CD4-positive, alpha-beta T cell treated with Interleukin-6 for 4 hours (primary cell): ENCODE data around the gene TULP4.
A peak's percentile ranks its signal among the peaks of the same experiment; 100 is the strongest.
"Not testable (repeated sequence)": the region's sequence is repeated elsewhere in the genome, so short reads cannot be mapped to it uniquely, and the experiment has no call there.

Experiments
- DNase-seq: peaks from one replicate; pipeline ENCODE4 v3.0.0-alpha.2; 2020; ENCODE audit warnings: mixed read lengths

The TULP4 gene

DNA sequence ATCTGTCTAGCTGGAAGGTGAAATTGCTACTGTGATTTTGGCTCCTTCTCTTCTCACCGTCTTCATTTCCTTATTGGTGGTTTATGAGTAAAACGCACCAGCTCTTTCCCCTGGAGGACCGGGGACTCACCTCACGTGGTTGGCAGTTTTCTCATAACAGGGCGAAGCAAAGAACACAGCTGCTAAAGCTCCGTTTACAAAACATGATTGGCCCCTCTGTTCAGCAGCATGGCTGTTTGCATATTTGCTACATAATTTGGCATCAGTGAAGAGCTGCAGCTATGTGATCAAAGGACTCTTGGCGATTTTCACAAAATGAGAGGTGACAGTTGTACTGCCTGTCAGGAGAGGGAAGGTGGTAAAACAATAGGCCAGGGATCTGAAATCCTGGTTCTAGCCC, 227.1 kb downstream of the TULP4 start:
- DNase-seq: no peak

DNA sequence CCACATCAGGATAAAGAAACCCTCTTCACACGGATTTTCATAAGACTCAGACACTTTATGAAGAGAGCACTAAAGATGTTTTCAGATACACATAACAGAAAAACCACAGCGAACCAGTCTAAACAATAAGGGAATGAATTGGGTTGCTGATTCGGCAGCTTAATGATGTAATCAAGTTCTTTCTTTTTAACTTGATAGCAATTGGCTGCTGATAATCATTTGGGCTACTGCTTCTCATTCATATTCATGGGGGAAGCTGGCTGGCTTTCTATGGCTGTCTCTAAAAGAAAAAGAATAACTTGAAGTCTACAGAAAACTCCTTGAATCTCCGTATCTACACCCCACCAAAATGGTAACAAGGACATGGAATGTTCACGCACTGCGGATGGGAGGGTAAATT, 227.6 kb downstream of the TULP4 start:
- no peak for DNase-seq

DNA sequence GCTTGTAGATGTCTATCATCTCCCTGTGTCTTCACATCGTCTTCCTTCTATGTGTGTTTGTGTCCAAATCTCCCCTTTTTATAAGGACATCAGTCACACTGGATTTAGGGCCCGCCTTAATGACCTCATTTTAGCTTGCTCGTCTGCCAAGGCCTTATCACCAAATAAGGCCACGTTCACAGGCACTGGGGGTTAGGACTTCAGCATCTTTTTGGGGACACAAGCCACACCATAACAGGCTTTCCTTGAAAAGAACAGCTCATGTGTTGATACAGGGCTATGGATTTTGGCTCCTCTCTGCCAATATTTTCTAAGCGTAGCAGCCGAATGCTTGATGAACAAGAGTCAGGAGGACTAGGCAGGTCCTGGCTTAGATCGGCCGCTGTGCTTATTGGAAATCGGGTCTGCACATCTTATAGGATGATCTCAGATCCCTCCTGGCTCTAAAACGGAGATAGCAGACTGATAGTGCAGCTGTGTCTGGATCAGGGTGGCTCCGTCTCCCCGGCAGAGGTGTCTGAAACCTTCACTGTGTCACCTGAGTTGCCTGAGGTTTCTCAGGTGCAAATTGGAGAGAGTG, 231.4 kb downstream of the TULP4 start:
- DNase-seq: no peak

DNA sequence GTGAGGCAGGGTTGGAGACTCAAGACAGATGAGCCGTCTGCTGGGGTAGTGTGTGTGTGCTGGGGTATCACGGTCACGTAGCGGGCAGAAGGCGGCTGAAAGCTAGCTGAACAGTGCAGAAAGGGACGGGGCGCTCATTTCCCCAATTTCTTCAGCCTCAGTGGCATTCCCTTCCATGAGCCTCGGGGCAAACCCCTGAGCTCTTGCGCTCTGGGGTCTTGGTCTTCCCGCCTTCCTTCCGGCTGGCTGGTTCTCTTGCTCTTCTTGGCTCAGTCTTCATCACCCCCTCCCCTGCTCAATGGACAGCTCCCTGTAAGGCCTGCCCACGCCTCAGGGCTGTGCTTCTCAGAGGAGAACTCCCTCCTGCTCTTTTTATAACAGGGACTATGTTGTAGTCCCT, 232.2 kb downstream of the TULP4 start:
- DNase-seq: no peak

DNA sequence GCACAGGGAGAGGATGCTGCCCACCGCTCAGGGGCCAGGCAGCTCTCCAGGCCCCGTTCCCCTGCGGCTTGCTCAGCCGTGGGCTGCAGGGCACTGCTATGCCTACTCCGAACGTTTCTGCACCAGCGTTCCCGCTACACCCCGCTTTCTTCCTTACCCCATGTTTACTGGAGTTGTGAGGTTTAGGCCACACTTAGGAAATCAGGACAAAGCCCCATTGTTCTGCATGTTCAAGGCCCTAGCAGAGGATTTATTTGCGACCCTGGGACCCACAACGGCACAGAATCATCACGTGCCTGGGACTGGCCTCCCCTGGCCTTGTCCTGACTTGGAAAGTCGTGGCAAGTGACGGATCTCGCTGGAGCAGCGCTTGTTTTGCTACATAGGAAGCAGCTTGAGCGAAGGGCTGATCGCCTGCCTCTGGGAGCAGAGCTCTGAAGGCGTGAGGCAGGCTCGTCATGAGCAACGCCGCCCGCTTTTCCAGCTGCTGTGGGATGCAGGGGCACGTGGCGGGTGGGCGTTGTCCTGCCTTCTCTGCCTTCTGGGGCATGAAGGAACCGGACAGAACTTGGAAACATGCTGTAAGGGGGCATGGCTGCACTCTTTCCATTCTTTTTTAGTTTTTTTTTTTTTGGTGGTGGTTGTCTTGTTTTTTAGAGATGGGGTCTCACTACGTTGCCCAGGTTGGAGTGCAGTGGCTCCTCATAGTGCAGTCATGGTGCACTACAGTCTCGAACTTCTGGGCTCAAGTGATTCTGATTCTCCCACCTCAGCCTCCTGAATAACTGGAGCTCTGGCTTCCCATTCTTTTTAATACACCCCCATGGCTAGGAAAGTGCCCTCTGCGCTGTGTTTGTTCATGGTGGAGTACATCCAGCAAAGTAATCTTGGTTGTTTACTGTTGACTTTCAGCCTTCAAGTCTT, 233.0 kb downstream of the TULP4 start:
- DNase-seq: no peak

DNA sequence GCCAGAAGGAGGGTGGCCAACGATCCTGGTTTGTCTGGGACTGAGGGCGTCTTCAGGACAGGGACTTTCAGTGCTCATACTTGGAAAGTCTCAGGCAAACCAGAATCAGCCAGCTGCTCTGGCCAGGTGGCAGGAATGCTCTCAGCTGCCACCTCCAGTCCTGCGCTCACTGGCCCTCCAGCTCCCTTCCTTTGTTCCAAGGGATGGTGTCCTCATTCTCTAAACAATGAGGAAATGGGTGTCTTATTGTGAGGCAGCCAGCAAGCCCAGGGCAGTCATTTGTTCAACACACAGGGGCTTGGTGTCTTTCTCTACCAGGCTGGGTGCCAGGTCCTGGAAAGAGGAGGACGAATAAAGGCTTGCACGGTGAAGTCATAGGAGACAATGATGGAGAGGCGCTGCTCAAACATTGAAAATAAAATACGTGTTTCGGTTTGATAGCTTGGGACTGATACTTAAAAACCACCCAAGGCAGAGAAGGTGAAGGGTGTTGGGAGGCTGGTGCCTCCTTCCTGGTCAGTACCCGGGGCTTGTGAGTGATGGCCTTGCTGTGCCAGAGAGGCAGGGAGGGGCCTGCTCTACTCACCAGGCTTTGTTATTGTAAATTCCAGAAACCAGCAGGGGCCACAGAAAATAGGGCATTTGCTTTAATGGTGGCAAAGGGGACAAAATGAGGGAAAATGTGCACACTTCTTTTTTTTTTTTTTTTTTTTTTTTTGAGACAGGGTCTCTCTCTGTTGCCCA, 236.3 kb downstream of the TULP4 start:
- no peak for DNase-seq

DNA sequence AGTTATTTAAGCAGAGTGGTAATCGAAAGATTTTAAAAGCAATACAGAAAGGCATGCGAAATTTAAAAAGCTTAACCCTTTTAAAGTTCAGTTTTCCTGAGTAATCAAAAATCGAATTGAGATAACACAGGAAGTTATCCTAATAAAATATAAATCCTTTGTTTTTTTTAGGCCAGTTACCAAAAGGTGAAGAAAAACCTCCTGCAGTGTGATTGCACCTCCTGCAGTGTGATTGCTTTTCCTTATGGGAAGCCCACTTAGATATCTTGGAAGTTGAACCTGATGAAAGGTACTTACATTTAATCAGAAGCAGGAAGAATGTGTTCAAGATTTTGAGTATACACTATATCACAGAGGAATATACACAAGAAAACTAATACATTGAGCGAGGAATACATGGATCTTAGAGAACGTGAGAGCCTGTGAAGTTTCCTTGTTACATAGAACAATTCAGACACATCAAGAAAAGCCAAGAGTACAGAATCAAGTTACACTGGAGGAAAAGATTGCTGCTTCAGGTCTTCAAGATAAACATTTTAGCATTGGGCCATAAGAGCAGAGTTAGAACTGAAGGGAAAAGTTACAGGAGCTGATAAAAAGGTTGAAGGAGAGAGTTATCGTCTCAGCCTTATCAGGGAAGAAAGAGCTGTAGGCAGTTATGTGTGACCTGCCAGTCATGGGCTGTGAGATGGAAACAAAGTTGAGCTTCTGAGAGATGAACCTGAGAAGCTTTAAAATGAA, 240.0 kb downstream of the TULP4 start:
- DNase-seq: no peak

DNA sequence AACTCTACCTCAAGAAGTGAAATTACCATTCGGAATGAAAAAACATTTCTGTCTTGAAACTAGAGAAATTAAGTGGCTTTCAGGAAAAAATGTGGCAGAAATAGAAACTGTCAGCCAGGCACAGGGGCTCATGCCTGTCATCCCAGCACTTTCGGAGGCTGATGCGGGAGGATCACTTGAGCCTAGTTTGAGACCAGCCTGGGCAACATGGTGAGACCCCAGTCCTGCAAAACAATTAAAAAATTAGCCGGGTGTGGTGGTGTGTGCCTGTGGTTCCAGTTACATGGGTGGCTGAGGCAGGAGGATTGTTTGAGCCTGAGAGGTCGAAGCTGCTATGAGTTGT, 240.5 kb downstream of the TULP4 start:
- DNase-seq: no peak

DNA sequence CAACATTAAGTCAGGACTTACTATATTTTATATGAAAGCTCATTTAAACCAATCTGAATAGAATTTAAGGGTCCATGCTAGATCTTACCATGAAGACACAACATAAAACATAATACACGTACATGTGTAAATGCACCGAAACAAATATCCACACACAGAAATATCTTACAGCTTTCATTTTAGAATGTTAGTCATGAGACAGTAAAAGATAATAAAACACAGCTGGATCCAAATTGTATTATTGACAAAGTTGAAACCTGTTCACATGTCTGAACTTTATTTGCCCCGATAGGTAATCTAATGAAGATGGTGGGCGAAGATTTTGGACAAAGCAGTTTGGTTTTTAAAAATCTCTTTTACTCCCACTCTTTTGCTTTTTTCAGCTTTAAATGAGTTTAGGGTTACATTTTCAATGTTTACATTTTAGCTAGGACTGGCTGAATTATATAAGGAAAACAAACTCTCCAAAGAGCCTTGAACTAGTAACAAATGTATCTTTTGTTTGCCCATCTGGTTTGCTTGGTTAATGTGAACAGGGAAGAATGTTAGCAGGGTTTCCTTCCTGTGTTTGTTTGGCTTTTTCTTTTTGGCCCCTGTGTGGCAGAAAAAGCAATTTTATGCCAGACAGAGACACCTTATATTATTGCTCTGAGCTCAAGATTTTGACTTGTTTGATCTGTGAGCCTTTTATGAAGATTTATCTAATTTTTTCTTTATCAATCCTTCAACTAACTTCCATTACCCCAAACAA, 242.5 kb downstream of the TULP4 start:
- DNase-seq: no peak

DNA sequence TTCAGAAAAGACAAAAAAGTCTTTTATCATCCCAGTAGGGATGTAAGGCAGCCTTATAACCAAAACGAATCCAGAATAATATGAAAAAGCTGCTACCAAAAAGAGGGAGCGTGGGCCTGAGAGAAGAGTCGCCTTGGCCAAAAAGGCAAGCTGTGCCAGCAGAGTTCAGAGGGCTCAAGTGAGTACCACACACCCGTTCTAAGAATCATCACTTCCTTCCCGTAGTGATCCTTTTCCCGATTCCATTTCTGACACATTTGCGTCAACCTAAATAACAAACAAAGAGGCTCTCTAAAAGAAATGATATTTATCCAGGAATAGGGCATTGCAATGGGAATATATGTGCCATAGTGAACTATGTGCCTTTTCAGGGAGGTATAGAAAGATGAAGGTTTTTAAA, 243.8 kb downstream of the TULP4 start:
- no peak for DNase-seq

DNA sequence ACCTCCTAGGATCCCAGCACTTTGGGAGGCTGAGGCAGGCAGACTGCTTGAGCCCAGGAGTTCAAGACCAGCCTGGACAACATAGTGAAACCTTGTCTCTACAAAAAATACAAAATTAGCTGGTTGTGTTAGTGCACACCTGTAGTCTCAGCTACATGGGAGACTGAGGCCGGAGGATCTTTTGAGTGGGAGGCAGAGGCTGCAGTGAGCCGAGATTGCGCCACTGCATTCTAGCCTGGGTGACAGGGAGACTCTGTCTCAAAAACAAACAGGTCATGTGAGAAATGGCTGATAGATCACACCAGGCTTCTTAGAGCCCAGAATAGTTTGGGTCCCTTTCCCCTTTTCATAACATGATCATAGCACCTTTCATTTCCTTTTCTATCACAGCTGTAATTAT, 244.8 kb downstream of the TULP4 start:
- DNase-seq: not testable (repeated sequence)

DNA sequence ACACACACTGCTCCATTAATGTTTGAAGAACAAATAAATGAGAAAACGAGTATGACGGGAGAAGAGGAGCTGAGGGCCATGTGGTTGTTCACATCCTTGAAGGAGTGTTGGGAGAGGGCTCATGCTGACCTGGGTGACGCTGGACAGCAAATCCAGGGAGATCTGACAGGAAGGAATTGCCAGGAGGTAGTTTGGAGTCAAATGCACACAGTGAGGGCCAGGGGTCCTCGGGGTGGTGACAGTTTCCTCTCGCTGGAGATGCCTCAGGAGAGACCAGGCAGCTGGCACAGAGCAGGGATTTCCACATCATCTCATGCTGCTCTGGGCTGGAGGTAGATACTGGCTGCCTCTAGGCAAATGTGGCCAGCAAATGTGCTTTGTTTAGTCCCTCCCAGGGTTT, 245.7 kb downstream of the TULP4 start:
- no peak for DNase-seq

DNA sequence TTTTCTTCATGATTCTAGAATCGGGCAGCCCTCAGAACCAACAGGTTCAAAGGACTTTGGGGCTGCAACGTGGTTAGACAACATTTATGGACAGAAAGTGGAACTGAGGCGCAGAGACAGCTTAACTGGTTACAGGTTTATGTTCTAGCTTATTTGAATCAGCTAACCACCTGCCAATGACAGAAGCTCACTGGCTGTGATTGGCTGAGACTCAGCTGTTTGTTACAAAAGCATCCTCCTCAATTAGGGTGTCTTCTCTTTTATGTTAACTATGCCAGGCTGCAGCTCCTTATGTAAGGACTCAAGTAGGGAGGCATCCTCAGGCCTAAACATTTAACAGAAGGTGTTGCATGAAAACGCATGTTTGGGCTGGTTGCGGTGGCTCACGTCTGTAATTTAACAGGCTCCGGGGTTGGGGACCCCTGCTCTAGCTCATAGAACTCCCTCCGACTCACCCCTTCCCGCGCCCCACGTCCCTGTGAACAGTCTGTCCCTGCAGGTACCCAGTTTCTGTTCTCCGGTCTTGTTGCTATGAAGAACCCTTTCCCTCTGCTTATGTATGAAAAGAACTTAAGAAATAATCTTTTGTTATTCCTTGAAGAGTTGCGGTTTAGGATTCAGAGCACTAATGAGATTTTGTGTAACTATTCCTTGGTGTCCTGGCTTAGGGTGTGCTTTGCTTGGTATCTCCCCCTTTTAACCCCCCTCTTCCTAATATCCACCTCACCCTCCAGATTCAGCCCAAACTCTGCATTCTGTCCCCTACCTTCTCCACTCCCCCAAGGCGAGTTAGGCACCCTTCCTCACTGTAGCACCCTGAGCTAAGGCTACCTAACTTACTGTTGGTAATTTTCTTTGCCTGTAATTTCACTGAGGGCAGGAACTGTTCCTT, 246.4 kb downstream of the TULP4 start:
- DNase-seq: no peak

DNA sequence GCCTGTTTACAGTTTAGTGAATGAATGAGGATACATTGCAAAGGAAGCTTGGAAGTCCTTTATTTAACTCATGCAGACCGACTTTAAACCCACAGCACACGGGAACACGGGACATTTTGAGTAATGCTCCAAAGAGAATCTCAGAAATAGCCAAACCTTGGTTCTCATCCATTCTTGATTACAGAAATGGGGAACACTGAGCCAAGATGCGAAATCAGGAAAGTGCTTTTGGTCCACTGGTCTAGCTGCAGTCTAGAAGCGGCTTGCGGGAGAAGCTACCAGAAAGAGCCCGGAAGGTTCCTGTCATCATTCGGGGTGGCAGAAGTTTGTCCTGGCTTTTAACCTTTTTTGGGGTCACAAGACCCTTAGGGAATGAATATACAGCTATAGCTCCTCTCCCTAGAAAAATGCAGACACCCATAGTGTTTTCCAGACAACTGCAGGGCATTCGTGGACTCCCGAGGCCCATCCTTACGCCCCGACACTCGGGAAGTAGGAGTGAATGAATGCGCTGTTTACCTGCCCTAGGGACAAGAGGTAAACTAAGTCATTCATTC, 247.2 kb downstream of the TULP4 start:
- DNase-seq: no peak

DNA sequence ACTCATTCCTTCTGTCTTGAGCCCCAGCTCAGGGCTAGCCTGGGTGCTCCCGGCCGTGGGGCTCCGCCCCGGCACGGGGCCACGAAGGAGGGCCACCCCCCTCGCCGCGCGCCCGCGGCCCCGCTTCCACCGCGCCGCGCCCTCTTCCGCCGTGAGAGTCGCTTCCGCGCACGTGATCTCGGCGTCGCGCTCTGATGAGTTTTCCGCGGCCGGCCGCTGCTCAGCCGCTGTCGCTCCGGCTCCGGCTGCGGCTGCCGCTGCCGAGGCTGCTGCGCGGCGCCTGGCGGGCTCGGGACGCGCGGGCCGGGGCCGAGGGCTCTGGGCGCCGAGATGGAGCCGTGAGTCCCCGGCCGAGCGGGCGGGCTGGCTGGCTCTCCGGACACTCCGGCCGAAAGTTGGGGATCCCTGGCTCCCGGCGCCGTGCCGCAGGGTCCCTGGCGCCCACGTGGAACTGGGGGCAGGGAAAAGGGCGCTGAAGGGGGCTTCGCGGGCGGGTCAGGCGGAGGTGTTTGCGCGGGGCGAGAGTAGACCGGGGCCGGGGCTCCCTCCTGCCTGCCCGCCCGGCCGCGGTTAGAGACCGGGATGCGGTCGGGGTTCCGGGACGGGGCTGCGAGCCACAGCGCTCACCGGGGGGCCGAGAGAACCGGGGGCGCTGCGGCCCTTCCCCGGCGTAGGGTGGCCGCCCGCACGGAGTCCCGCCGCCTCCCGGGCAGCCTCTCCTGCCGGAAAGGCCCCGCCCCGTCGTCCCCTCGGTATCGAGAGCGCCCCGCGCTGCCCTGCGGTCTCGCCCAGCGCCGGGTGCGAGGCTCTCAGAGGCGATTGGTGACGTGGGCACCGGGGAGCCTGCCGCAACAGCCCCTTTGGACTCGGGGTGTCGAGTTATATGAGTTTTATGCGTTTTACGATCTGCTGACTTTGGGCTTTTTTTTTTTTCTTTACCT, 247.9 kb downstream of the TULP4 start, which contains the start of gene TMEM181:
TMEM181 (plus strand) TSS at position 197 of the 941 bp plus-strand sequence; CDS start at position 331, 134 bp downstream.
- peak; percentile 90 for DNase-seq

DNA sequence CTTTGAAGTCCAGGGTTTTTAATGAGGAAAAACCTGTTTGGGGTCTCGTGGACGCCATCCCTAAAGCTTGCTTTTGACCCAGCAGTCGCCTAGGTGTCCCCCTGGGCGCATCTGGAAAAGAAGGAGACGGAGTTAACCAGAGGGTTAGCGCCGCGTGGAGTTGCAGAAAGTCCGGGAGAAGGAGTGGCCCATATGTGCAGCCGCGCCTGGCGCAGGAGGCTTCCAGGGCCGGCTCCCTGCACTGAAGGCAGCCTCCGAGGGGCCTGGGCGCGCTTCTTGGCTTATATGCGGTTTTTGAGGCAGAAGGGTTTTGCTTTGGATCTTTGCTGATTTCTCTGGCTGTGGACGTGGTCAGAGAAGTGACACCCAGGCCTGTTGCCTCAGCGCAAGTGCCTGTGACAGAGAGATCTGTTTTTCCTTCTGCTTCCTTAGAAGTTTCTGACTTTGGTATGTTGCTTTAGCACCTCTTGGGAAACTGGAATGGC, 248.6 kb downstream of the TULP4 start:
- peak; percentile 21 for DNase-seq
